Stomach (tissue), 9 donors: ENCODE data around the gene IQSEC1. TPM values are rescaled to one million over a fixed set of nuclear protein-coding genes. Genes with fewer than 3 reads are reported as not detected.

Source experiments
- DNase-seq, 2 donors: peaks; one replicate each; pipeline versions ENCODE4 v3.0.0 to v3.0.0-alpha.2; 2013 to 2019
- H3K27ac ChIP-seq, 5 donors: fragments of 200-600 bp in 4 of 5; sonication (generic) in 4 of 5; one replicate each; pipeline ENCODE4 v1.5.1; 2013 to 2019; ENCODE audit warnings: mild to moderate bottlenecking in 1 of 5, moderate library complexity in 1 of 5
- H3K27me3 ChIP-seq, 3 donors: fragments of 200-600 bp; sonication (generic); one replicate each; pipeline ENCODE4 v1.5.1; 2017 to 2019; ENCODE audit warnings: mixed run types in 1 of 3
- H3K36me3 ChIP-seq, 4 donors: fragments of 200-600 bp; sonication (generic); 1 replicate in 3 of 4; 2 replicates in 1 of 4; pipeline ENCODE4 v1.5.1; 2016 to 2019
- H3K4me1 ChIP-seq, 4 donors: fragments of 200-600 bp; sonication (generic); one replicate each; pipeline ENCODE4 v1.5.1; 2016 to 2019
- H3K4me3 ChIP-seq, 4 donors: fragments of 200-600 bp; sonication (generic) in 3 of 4; one replicate each; pipeline ENCODE4 v1.5.1; 2016 to 2019; ENCODE audit warnings: mild to moderate bottlenecking in 1 of 4
- H3K9me3 ChIP-seq, 4 donors: fragments of 200-600 bp; sonication (generic); one replicate each; pipeline ENCODE4 v1.5.1; 2016 to 2019
- CTCF ChIP-seq, 7 experiments: fragments of 450-650 bp in 4 of 7; fragments of 200-600 bp in 3 of 7; sonication (generic) in 3 of 7; IDR thresholded peaks; one replicate each; pipeline ENCODE4 v1.5.1; 2016 to 2019; ENCODE audit warnings: antibody characterized with exemption in 7 of 7, control low read depth in 2 of 7, mild to moderate bottlenecking in 1 of 7
- EP300 ChIP-seq: sonication (generic); formaldehyde crosslinking; IDR thresholded peaks from one replicate; pipeline ENCODE4 v1.6.1; 2017; ENCODE audit warnings: antibody characterized with exemption
- POLR2A ChIP-seq, 4 donors: fragments of 450-650 bp; IDR thresholded peaks; one replicate each; pipeline ENCODE4 v1.6.1; 2016; ENCODE audit warnings: antibody characterized with exemption in 4 of 4, control low read depth in 2 of 4, mild to moderate bottlenecking in 1 of 4, moderate library complexity in 1 of 4
- POLR2AphosphoS5 ChIP-seq, 3 donors: sonication (generic); formaldehyde crosslinking; IDR thresholded peaks; one replicate each; pipeline ENCODE4 v1.6.1; 2016; ENCODE audit warnings: antibody characterized with exemption in 3 of 3
- WGBS, 5 donors: extraction: QIAGEN DNeasy Blood & Tissue Kit in 3 of 5; methylation state at CpG; one replicate each; pipeline versions ENCODE4 v1.1.5 to v1.1.7; 2013 to 2018; 5-methylcytosine and 5-hydroxymethylcytosine counted together
- intact Hi-C: fragments of 100-400 bp; cut with DNase I; formaldehyde crosslinking; loops from one replicate; pipeline ENCODE4 v1.15.1; 2023; ENCODE audit warnings: low total_unique reads
- polyA plus RNA-seq, 3 donors: library from polyadenylated mRNA; stranded (reverse); fragments of 200-250 nt; gene quantifications; one replicate each; pipeline ENCODE4 v1.2.3, GENCODE V29; 2013
- total RNA-seq, 5 donors: library from RNA; depleted of rRNA; stranded (reverse); fragments of >200 nt; gene quantifications; one replicate each; pipeline versions ENCODE4 v1.1.0 to v1.2.3, GENCODE V29; 2014 to 2016
- donor health status: healthy with polysubstance abuse.
- donor health status: Bipolar disorder and iron deficiency.
- donor health status: healthy.

The IQSEC1 gene
- total and polyA plus RNA-seq, 8 donors, result 6.7 to 46.9 (median 20.8) TPM

- peaks cover 0 to 17% (median 6%) of the 10 kb centered on the region in 4 donors for H3K4me1 ChIP-seq
- DNase-seq, result no peak
- H3K36me3 ChIP-seq, result peaks cover 29 to 89% (median 86%) of the 10 kb centered on the region in 4 donors
- H3K4me3 ChIP-seq, result no peak overlapping the region
- H3K27ac ChIP-seq, result no peak overlapping the region
- H3K9me3 ChIP-seq, result no peaks in the 10 kb centered on the region
- 91 to 98% (median 96%) methylated on average over 8 to 22 of the region's 22 CpGs for WGBS, 5 donors
- TF ChIP-seq EP300 (no peak), CTCF (IDR thresholded peaks at IDR 0.05) (no peak), POLR2A (IDR thresholded peaks at IDR 0.05) (no peak), POLR2AphosphoS5 (IDR thresholded peaks at IDR 0.05) (no peak)
- H3K27me3 ChIP-seq, result no peaks in the 10 kb centered on the region
- intact Hi-C loops, result no loop called here
Measured at GRCh38 chr3:12900885-12901411, 172.3 kb downstream of the IQSEC1 start.

GRCh38 chr3:12898965-12899755 is 174.1 kb downstream of the IQSEC1 start:
- DNase-seq, result no peak
- Histone ChIP-seq H3K36me3 (peaks cover 22 to 71% (median 69%) of the 10 kb centered on the region in 4 donors), H3K4me1 (peaks cover 0 to 27% (median 12%) of the 10 kb centered on the region in 4 donors), H3K9me3 (no peaks in the 10 kb centered on the region), H3K27me3 (no peaks in the 10 kb centered on the region), H3K4me3 (no peak overlapping the region), H3K27ac (no peak overlapping the region)
- WGBS, 5 donors, result 83 to 89% (median 87%) methylated on average over 39 to 40 of the region's 40 CpGs
- intact Hi-C loops, result no loop called here
- TF ChIP-seq CTCF (IDR thresholded peaks at IDR 0.05), result no peak
- no peak for TF ChIP-seq EP300
- TF ChIP-seq POLR2A (IDR thresholded peaks at IDR 0.05), result no peak
- TF ChIP-seq POLR2AphosphoS5 (IDR thresholded peaks at IDR 0.05), result no peak

DNA sequence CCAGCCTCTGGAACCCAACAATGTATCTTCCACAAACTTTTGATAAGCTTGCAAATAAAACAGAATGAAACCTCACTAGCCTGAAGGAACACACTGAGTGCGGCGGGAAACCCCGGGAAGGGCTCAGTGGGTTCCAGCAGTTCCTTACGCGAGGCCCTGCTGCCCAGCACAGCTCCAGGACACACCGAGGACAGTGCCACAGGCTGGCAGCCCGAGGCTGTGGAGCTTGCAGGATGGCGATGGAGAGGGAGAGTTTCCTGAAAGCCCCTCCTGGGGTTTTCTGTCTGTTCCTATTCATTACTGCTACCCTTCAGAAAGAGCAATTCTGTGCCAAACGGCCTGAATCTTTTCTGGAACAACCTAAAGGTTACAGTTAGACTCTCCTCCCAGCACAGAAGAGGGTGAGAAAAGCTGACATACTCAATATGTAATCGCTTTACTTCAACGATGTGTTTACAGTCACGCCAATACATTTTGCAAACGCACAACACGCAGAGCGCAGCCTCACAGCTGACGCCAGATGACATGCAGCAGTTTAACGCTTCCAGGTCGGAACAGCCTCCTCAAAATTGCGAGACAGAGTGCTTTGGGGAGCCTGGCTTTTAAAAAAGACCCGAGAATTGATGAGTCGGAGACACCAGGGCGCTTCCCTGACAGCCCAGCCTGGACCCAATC is 174.8 kb downstream of the IQSEC1 start:
- TF ChIP-seq POLR2AphosphoS5 (IDR thresholded peaks at IDR 0.05), result no peak
- no peak for TF ChIP-seq POLR2A (IDR thresholded peaks at IDR 0.05)
- TF ChIP-seq CTCF (IDR thresholded peaks at IDR 0.05), result no peak
- no peak for TF ChIP-seq EP300
- H3K4me3 ChIP-seq, result no peak overlapping the region
- intact Hi-C loops, result no loop called here
- peaks cover 0 to 27% (median 12%) of the 10 kb centered on the region in 4 donors for H3K4me1 ChIP-seq
- DNase-seq, result no peak
- 87 to 91% (median 89%) methylated on average over 22 of the region's 22 CpGs for WGBS, 5 donors
- H3K27ac ChIP-seq, result no peak overlapping the region
- H3K36me3 ChIP-seq, result peaks cover 22 to 63% (median 61%) of the 10 kb centered on the region in 4 donors
- no peaks in the 10 kb centered on the region for H3K27me3 ChIP-seq
- H3K9me3 ChIP-seq, result no peaks in the 10 kb centered on the region
